K562 (cell line): ENCODE results near the gene C12orf43. TPM values are rescaled to one million over a fixed set of nuclear protein-coding genes. Genes with fewer than 3 reads are reported as not detected.

Experiments used
- E2F6 ChIP-seq, 2 experiments: IDR thresholded peaks; 2 replicates each; pipeline ENCODE4 v1.6.1; 2011; ENCODE audit warnings: borderline replicate concordance in 1 of 2, control low read depth in 1 of 2, low read depth in 1 of 2, low read length in 1 of 2, mild to moderate bottlenecking in 1 of 2, mixed read lengths in 1 of 2, moderate library complexity in 1 of 2; ENCODE audit not compliant: insufficient read depth in 1 of 2, insufficient read length in 1 of 2, poor library complexity in 1 of 2, severe bottlenecking in 1 of 2; ENCODE audit errors: extremely low read depth in 1 of 2
- HCFC1 ChIP-seq: IDR thresholded peaks from 2 replicates; pipeline ENCODE4 v1.6.1; 2012; ENCODE audit warnings: low read depth, low read length, improper control_type of control experiment
- HDAC6 ChIP-seq: IDR thresholded peaks from 2 replicates; pipeline ENCODE4 v1.6.1; 2012; ENCODE audit warnings: low read depth, mild to moderate bottlenecking, control low read depth, inconsistent platforms, low read length, moderate library complexity
- HMG20B ChIP-seq: fragments of 250-450 bp; sonication (Bioruptor Pico); IDR thresholded peaks from 2 replicates; pipeline ENCODE4 v1.5.0; 2021; ENCODE audit warnings: mild to moderate bottlenecking
- PPARD ChIP-seq: fragments of 250-450 bp; sonication (Bioruptor Pico); IDR thresholded peaks from 2 replicates; pipeline ENCODE4 v1.8.0; 2022; ENCODE audit warnings: inconsistent platforms, mild to moderate bottlenecking, moderate library complexity
- RAD51 ChIP-seq: fragments of 450-650 bp; IDR thresholded peaks from 2 replicates; pipeline ENCODE4 v1.7.1; 2016; ENCODE audit warnings: low read depth, mild to moderate bottlenecking, borderline replicate concordance
- U2AF1 ChIP-seq: fragments of 200-400 bp; formaldehyde crosslinking; optimal IDR thresholded peaks from 2 replicates; pipeline ENCODE3; 2017; ENCODE audit warnings: mild to moderate bottlenecking, low read depth, low read length, moderate library complexity
- ZNF143 ChIP-seq: sonication (generic); formaldehyde crosslinking; IDR thresholded peaks from 2 replicates; pipeline ENCODE4 v1.9.0; 2022; ENCODE audit warnings: mild to moderate bottlenecking, missing genetic modification reagents
- ZNF174 ChIP-seq: fragments of 250-450 bp; sonication (Bioruptor Pico); IDR thresholded peaks from 2 replicates; pipeline ENCODE4 v1.4.0; 2020; ENCODE audit warnings: mild to moderate bottlenecking
- polyA plus RNA-seq, 8 experiments: library from polyadenylated mRNA; depleted of rRNA in 4 of 8; stranded (reverse) in 5 of 8; unstranded in 3 of 8; fragments of >200 nt; fragmentation: Nextera tagmentation in 2 of 8; fragmentation: Illumina TruSeq in 1 of 8; extraction: Ambion mirVana in 2 of 8; extraction: Trizol in 1 of 8; gene quantifications; 2 replicates each; pipeline versions ENCODE4 v1.2.1 to v1.2.3, GENCODE V29; 2011 to 2014; ENCODE audit warnings: inconsistent platforms in 1 of 8, missing spikeins in 1 of 8
- total RNA-seq, 7 experiments: library from RNA; depleted of rRNA in 6 of 7; stranded (reverse); fragments of >200 nt in 6 of 7; fragmentation: Illumina TruSeq in 2 of 7; extraction: Trizol in 2 of 7; gene quantifications; 2 replicates each; pipeline versions ENCODE4 v1.2.1 to v1.2.3, GENCODE V29; 2011 to 2021; ENCODE audit warnings: low replicate concordance in 1 of 7
- TF ChIP-seq, protein P1 (sequence below): sonication (generic); formaldehyde crosslinking; IDR thresholded peaks from 2 replicates; pipeline ENCODE4 v1.9.0; 2022; ENCODE audit warnings: mild to moderate bottlenecking, missing genetic modification reagents
- TF ChIP-seq, protein P2 (sequence below): sonication (generic); formaldehyde crosslinking; IDR thresholded peaks from 2 replicates; pipeline ENCODE4 v1.5.0; 2020; ENCODE audit warnings: missing genetic modification reagents

Gene C12orf43
- total and polyA plus RNA-seq, 9 of the 15 experiments (the other 6 are each of a cell fraction or from before 2014, with no cell fraction given), result 4.3 to 22.2 (median 16.8) TPM

- TF ChIP-seq, protein P1, sequence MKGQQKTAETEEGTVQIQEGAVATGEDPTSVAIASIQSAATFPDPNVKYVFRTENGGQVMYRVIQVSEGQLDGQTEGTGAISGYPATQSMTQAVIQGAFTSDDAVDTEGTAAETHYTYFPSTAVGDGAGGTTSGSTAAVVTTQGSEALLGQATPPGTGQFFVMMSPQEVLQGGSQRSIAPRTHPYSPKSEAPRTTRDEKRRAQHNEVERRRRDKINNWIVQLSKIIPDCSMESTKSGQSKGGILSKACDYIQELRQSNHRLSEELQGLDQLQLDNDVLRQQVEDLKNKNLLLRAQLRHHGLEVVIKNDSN (CRISPR knock-in tag), result peak; percentile 84
- no peak for TF ChIP-seq ZNF174 (CRISPR knock-in tag)
- peak; percentile 90 for TF ChIP-seq HCFC1
- no peak for TF ChIP-seq HDAC6
- peak; percentile 76 for TF ChIP-seq RAD51
- TF ChIP-seq PPARD (CRISPR knock-in tag), result no peak
- TF ChIP-seq, protein P2, sequence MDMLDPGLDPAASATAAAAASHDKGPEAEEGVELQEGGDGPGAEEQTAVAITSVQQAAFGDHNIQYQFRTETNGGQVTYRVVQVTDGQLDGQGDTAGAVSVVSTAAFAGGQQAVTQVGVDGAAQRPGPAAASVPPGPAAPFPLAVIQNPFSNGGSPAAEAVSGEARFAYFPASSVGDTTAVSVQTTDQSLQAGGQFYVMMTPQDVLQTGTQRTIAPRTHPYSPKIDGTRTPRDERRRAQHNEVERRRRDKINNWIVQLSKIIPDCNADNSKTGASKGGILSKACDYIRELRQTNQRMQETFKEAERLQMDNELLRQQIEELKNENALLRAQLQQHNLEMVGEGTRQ (CRISPR knock-in tag), result peak; percentile 85
- peak; percentile 88 for TF ChIP-seq ZNF143 (CRISPR knock-in tag)
- no peak for TF ChIP-seq E2F6 (IDR thresholded peaks at IDR 0.05; ENCODE audit: borderline replicate concordance in 1 of 2, extremely low read depth in 1 of 2, insufficient read depth in 1 of 2, insufficient read length in 1 of 2, low read depth in 1 of 2, low read length in 1 of 2, poor library complexity in 1 of 2, severe bottlenecking in 1 of 2)
- no peak for TF ChIP-seq U2AF1
- no peak for TF ChIP-seq HMG20B
Observed at GRCh38 chr12:121050725-121051124, 34.4 kb upstream of the C12orf43 start (continued).
